B cell (primary cell): ENCODE data around the gene RSPO4.

Source experiments
- CTCF ChIP-seq: fragments of 200-600 bp; IDR thresholded peaks from one replicate; pipeline ENCODE4 v1.8.0; 2022; ENCODE audit warnings: antibody characterized with exemption, mild to moderate bottlenecking
- EZH2 ChIP-seq: IDR thresholded peaks from 2 replicates; pipeline ENCODE4 v1.6.1; 2012; ENCODE audit warnings: borderline replicate concordance, low read depth, mild to moderate bottlenecking, moderate library complexity, low read length; ENCODE audit not compliant: insufficient read depth, poor library complexity, severe bottlenecking

DNA sequence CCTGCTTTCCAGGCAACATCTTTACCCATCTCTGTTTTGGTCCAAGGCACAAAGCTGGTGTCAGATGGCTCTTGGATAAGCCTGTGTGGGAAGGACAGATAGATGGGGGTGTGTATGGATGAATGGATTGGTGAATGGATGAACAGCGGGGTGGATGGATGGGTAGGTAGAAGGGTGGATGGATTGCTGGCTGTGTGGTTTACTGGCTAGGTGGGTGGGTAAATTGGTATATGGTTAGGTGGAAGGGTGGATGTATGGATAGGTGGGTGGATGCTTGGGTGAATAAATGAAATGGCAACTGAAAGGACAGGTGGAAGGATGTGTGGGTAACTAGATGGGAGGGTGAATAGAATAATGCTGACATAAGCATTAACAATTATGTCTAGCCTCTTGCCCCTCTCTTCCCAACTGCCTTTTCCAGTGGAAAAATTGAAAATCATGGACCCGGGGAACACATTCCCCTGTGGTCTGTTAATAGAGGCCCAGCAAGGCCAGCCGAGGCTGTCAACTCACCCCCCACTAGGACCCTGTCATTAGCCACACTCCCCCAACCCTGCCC is 43.8 kb upstream of the RSPO4 start:
- TF ChIP-seq CTCF (no peak), EZH2 (no peak)
